Metanephros (tissue), 2 donors: Measurements from ENCODE around the gene NT5C. TPM values are rescaled to one million over a fixed set of nuclear protein-coding genes. Genes with fewer than 3 reads are reported as not detected.

Experiments used
- small RNA-seq: library from RNA; depleted of rRNA; stranded (forward); fragments of <200 nt; gene quantifications from one replicate; pipeline ENCODE3, GENCODE V24; 2014; ENCODE audit warnings: low replicate concordance
- total RNA-seq: library from RNA; depleted of rRNA; stranded (reverse); fragments of >200 nt; gene quantifications from one replicate; pipeline ENCODE4 v1.2.3, GENCODE V29; 2014

The NT5C gene
- total RNA-seq: 72.2 TPM

DNA sequence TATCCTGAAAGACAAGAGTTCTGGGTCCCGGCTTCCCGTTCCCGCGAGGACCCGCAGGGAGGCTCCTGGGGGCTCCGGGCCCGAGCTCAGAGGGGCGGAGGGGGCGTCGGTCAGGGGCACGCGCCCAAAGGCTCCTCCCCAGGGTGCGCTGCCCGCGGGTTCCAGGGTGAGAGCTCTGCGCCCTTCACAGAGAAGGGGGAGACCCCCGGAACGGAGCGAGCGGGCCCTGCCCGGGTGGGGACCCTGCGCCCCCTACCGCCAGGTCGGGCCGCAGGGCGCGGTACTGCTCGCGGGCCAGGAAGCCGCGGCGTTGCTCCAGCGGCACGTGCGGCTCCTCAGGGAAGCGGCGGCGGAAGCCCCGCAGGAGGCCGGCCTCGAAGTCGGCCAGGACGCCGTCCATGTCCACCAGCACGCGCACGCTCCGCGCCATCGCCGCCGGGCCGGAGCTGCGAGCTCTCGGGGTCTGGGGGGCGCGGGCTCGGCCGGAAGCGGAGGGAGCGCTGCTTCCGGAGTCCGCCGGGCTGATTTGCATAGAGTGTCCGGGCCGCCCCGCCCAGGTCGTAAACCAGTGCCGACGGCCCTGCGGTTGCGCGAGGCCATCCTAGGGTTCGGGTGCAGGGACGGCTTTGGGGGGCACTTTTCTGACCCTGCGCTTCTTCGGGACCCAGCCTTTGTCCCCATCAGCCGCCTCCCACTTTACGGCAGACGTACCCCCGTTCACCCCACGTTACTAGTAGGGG is at the start of gene NT5C:
TSS of gene NT5C (minus strand) at position 465 of the 740 bp plus-strand sequence. CDS start at position 430, 35 bp downstream.

DNA sequence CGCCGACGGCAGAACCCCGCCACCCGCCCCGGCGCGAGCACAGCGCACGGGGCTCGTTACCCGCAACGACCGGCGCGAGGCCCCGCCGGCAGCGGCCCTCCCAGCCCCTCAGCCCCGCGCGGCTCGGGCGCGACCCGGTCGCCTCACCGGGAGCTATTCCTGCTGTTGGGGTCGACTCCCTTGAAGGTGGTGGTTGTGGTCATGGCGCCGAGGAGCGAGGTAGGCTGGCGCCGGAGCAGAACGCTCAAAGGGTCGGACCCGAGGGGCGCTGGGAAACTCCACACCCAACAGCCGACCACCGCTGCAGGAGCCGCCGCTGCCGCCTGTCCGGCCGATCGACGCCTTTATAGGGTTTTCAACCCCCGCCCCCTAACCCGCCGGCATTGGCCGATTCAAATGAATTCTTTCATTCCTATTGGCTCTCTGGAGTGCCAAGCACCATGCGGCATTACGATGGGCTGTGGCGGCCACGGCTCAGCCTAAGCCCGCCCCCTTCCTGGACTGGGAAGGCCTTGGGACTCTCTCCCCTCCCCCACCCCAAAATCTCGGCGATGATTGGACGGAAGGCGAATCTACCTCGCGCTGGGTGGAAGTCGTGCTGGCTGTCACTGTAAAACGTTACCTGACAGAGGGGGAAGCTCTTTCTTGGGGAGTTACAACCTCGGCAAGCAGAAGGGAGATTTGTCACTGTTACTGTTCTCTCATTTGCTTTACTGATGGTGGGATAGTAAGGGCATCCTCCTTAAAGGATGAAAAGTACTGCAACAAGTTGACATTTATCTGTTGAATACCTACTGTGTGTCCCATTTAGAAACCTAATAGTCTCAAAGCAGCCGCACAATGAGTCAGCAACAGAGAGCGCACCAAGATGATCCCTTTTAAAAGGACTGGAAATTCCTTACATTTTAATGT is 22.9 kb upstream of the NT5C start, which contains the start of gene JPT1:
TSS of gene JPT1 (minus strand) at position 318 of the 912 bp plus-strand sequence. CDS start at position 203, 115 bp downstream.

GRCh38 chr17:75109407-75110233 is 21.9 kb downstream of the NT5C start, which contains the start of gene ARMC7:
Gene ARMC7, plus strand, starts transcription at chr17:75109969. Its CDS starts 320 bp downstream, at chr17:75110289.

GRCh38 chr17:75087558-75088453 is 43.7 kb downstream of the NT5C start, which contains the start of gene SLC16A5:
Gene SLC16A5, plus strand, starts transcription at chr17:75087954. Its CDS starts 5,683 bp downstream, at chr17:75093637.

Small RNA genes within 50 kb of the gene (small RNA-seq; reads per million reads assigned to genes)
- gene RF00019: not detected

Other genes starting within 250 kb of the NT5C start
- gene FADS6, start 238.1 kb downstream of the NT5C start, total RNA-seq: 0.64 TPM
- gene USH1G, start 208.5 kb downstream of the NT5C start, total RNA-seq: 0.64 TPM
- gene OTOP2, start 207.5 kb downstream of the NT5C start, total RNA-seq: not detected
- gene OTOP3, start 195.8 kb downstream of the NT5C start, total RNA-seq: not detected
- 13.1 TPM for gene HID1, start 159.0 kb downstream of the NT5C start, total RNA-seq
- 8.2 TPM for gene CDR2L, start 144.1 kb downstream of the NT5C start, total RNA-seq
- 40.1 TPM for gene MRPL58, start 119.1 kb downstream of the NT5C start, total RNA-seq
- 237 TPM for gene ATP5PD, start 84.8 kb downstream of the NT5C start, total RNA-seq
- 18.5 TPM for gene KCTD2, start 84.5 kb downstream of the NT5C start, total RNA-seq
- 62.5 TPM for gene SLC16A5, start 43.8 kb downstream of the NT5C start, total RNA-seq
- gene ARMC7, start 21.8 kb downstream of the NT5C start, total RNA-seq: 9.2 TPM
- gene JPT1, start 22.8 kb upstream of the NT5C start, total RNA-seq: 53.8 TPM
- gene SUMO2, start 51.2 kb upstream of the NT5C start, total RNA-seq: 209 TPM
- 49.2 TPM for gene NUP85, start 73.9 kb upstream of the NT5C start, total RNA-seq
- 25.7 TPM for gene GGA3, start 129.9 kb upstream of the NT5C start, total RNA-seq
- 48.6 TPM for gene MRPS7, start 130.1 kb upstream of the NT5C start, total RNA-seq
- gene MIF4GD, start 139.5 kb upstream of the NT5C start, total RNA-seq: 16.1 TPM
- 8.6 TPM for gene SLC25A19, start 157.7 kb upstream of the NT5C start, total RNA-seq